GF-D8 (cell line): ENCODE measurements around the gene G0S2.

ENCODE experiments used
- DNase-seq: peaks from one replicate; lab custom pipeline; 2025; lab: John Stamatoyannopoulos, UW

The G0S2 gene

DNA sequence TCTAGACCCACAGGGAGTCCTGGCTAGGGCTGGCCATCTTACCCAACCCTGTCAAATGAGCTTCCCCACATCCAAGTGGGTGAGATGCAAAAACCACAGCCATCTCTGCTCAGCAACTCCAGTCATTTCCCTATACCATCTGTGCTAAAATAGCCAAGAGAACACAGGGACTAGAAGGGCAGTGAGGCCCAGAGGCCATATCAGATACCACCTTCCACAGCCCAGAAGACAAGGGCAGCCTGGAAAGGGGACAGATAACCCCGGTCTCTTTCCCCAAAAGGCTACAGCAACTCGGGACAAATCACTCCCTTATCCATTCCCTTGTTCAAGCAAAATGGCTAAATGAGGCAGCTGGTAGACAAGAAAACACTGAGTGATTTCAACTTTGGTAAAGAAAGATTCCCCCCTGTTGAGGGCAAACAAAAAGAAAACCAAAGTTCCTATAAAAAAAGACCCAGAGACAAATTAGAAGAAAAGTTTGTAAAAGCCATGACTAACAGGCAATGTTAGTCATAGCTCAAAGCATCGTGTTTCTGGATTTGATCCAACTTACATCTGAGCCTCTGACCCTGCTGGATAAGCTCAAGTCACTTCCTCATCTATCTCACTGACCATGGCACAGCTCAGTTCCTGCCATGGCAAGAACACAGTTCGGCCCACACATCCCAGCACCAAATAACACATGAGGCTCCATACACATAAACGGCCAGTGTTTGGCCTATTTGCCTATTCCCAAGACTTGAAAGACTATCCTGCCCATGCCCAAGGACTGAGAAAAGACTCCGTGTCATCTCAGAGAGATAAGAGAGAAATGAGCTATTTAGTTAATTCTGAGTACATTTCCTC, 26.1 kb upstream of the G0S2 start:
- peak; percentile 7 for DNase-seq

- peak; percentile 57 for DNase-seq
These were observed 24.8 kb upstream of the G0S2 start for GRCh38 chr1:209650454-209650853.

- DNase-seq = no peak
These were observed 24.0 kb upstream of the G0S2 start for GRCh38 chr1:209651138-209651587.

GRCh38 chr1:209652121-209652735, 23.0 kb upstream of the G0S2 start, which contains the start of gene LAMB3:
Gene LAMB3, minus strand, starts transcription at chr1:209652425. Its CDS starts 1,481 bp downstream, at chr1:209650944.
- DNase-seq = no peak

- no peak for DNase-seq
These were observed 22.3 kb upstream of the G0S2 start for GRCh38 chr1:209652873-209653401.

DNA sequence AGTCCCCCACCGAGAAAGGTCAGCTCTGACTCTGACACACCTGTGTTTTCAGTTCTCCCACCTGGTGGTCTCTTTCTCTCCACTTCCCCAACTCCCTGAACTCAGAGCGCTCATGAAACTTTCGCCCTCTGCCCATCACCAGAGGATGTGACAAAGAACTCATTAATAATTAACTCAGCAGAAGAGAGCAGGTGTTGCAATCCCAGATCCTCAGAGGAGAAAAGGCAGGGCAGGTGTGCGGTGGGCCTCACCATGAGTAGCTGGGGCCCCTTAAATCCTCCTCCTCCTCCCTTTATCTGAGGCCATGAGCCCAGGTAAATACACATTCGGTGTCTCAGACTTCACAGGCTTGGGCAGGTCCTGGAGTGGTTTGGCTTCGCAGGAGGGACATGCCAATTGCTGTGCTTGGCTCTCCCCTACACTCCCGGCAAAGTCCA, 21.3 kb upstream of the G0S2 start:
- DNase-seq = no peak

- DNase-seq = no peak
These were observed 19.6 kb upstream of the G0S2 start for GRCh38 chr1:209655411-209656231.

GRCh38 chr1:209657140-209657879, 17.9 kb upstream of the G0S2 start:
- DNase-seq = no peak

- DNase-seq = no peak
These were observed 17.3 kb upstream of the G0S2 start for GRCh38 chr1:209657918-209658317.

DNA sequence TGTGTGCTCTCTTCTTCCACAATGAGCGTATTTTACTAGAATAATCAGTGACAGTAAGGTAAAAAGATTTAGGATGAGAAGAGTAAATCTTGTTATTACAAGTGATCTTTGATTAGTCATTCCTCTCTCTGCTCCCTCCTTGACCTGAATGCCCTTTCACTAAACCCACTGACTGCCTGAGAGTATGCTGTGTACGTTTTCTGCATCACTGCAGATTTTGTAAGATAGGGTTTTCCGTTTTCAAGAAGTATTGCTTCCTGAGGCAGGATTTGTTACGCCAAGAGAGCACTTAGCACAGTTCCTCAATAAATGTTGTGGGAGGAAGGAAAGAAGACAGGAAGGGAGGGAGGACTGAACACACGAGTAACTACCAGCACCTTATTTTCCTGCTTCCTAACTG, 15.3 kb upstream of the G0S2 start:
- peak; percentile 84 for DNase-seq

DNA sequence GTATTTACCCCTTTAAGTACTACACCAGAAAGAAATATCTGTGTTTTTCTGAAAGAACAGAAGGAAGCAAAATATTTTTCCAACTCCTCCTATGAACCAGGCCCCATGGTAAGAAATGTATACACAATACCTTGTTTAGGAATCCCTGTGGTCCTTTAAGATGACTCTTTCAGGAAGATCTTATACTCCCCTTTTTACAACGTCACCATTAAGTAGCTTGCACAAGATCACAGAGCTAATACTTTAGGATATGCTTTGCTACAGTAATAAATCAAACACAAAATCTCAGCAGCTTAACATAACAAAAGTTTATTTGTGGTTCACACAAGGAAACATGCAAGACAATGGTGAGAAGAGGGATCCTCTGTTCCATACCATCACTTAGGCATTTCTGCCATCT, 14.1 kb upstream of the G0S2 start:
- no peak for DNase-seq

DNA sequence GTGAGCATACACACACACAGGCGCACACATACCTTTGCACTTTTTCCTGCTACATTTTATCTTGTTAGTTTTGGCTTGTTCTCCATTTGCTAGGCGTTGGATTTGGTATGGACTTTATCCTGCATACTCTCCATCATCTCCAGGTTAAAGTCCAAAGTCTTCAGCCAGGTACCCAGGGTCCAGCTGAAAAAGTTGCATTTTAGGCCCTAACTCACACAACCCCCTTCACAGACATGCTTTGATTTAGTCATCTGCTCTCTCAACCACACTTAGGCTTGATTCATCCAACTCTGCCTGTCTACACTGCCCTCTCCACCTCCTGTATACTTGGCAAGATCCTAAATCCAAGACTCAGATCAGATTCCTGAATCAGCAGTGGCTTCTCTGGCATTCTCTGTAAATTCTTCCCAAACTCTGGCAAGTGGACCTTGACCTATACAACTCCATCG, 12.3 kb upstream of the G0S2 start:
- no peak for DNase-seq

GRCh38 chr1:209667103-209667502, 8.1 kb upstream of the G0S2 start:
- DNase-seq = no peak

DNA sequence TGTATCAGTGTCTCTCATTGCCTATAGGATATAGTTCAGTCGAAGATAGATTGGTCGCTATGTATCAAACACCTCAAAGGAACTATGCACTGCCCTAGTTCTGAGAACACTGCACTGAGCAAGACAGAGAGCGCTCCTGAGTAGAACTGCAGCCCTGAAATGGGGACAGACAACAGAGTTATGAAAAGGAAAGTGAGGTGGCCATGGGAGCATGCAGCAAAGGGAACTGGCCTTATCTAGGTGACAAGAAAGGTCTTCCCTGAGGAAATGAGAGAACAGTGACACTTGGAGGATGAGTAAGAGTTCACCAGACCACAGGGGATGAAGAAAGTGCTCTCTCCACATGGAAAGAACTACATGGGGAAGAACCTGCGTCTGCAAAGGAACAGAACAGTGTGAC, 7.5 kb upstream of the G0S2 start:
- DNase-seq = no peak

- DNase-seq = no peak
These were observed 4.7 kb upstream of the G0S2 start for GRCh38 chr1:209670441-209671082.

- no peak for DNase-seq
These were observed 2.2 kb upstream of the G0S2 start for GRCh38 chr1:209672705-209673630.

DNA sequence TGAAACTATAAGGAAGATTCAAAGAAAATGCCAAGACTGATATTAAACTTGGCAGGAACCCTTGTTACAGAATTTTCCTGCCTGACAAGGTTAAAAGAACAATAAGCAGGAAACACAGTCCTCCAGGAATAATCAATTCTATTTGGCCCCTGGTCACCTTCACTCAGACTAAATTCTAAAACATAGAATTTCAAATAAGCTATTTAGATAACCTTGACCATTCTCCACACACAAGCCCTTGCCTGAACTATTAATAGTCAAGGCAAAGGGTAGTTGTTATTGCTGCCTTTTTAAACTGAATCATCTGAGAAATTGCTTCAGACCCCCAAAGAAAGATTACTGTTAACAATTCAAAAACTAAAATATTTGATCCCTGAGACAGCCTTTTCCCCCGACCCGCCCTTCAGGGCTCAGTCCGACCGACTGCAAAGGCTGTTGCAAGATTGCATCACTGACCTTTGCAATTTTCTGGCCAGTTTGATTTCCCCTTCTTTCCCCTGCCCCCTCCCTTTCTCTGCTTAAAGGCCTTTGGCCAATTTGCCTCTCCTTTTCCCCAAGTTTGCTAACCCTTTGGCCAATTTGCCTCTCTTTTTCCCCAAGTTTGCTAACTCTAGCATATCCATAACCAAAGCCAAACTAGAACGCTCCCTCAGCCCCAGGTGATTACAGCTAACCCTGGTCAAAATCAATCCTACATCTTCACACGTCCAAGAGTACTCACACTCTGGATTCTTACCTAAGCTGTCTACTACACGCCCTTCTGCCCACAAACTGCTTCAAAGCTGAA, 1.4 kb upstream of the G0S2 start:
- DNase-seq = no peak

GRCh38 chr1:209675565-209676154, 448 bp downstream of the G0S2 start:
- DNase-seq = no peak
